GM18951 (cell line): ENCODE measurements around the gene TACR2.

ENCODE experiments used
- POLR2A ChIP-seq: IDR thresholded peaks from 4 replicates; pipeline ENCODE4 v1.6.1; 2011; ENCODE audit warnings: mild to moderate bottlenecking; ENCODE audit not compliant: insufficient read length, insufficient read depth; ENCODE audit errors: extremely low read depth
- in situ Hi-C: fragments of 300-500 bp; cut with MboI; formaldehyde crosslinking; loops from one replicate; pipeline ENCODE4 v1.12.0; 2022; ENCODE audit warnings: low sequenced_read_pairs, mixed read lengths, inconsistent platforms; ENCODE audit not compliant: unreplicated experiment

TACR2 gene

DNA sequence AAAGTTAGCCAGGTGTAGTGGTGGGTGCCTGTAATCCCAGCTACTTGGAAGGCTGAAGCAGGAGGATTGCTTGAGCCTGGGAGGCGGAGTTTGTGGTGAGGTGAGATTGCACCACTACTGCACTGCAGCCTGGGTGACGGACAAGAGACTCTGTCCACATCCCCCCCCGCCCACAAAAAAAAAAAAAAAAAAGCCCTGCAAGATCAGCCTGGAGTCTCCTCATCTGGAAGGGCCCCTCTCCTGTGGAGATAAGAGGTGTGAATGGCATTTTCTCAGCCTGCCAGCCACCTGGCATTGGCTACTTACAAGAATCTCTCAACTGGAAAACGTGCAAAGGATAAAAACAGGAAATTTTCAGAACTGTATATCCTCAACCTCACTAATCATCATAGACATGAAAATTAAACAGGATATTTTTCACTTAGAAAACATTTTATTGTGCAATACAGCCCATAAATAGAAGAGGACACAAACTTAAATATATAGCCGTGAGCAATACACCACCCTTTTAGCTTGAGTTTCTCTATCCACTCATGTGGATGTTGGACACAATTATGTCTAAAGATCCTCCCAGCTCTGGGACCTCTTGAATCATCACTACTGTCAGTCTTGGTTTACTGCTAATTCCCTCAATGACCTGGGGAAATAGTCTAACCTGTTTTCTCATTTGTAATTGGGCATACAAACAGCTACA lies 23.2 kb upstream of the TACR2 start:
- no peak for TF ChIP-seq POLR2A
- in situ Hi-C loops: no loop called here

GRCh38 chr10:69439350-69439739 lies 22.6 kb upstream of the TACR2 start:
- in situ Hi-C loops: no loop called here
- no peak for TF ChIP-seq POLR2A

- TF ChIP-seq POLR2A: no peak
- in situ Hi-C loops: no loop called here
Observed at GRCh38 chr10:69438536-69439349, 22.0 kb upstream of the TACR2 start.

- TF ChIP-seq POLR2A: no peak
- in situ Hi-C loops: no loop called here
Observed at GRCh38 chr10:69437321-69438259, 20.9 kb upstream of the TACR2 start.

DNA sequence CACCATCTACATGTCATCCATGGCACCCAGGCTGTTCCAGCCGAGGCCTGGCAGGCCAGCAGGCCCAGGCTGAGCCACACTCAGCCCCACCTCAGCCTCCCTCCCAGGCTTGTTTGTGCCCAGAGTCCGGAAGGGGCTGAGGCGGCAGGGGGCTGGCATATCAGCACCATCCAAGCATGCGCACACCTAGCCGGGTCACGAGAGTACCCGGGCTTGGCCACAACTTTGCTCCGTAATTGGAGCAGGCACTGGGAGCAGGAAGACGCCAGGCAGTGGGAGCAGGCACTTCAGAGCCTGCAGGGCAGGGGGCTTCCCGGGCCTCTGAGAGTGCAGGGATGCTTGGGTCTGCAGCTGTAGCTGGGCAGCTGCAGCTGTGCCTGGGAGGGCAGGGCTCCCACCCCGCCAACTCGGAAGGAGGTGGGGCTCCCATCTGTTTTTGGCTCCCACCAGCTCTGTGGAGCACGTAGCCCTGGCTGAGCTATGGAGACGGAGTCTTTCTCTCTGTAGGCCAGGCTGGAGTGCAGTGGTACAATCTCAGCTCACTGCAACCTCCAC lies 19.3 kb upstream of the TACR2 start:
- TF ChIP-seq POLR2A: no peak
- in situ Hi-C loops: no loop called here

DNA sequence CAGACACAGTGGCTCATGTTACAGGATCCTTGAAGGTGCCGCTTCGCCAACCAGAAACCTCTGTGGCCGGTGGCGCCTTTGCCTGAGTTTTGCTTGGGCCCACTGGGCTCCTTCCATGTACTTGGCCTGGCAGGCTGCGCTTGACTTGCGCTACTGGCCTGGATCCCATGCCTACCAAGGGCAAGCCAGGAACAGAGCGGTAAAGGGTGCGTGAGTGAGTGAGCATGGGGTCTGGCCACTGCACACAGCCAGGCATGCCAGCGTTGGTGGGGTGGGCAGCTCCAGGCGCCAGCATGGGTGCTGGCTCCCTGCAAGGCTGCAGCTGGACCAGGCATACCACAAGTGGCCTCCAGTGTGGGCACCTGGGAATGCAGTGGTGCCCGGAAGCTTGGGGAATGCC lies 18.2 kb upstream of the TACR2 start:
- in situ Hi-C loops: no loop called here
- TF ChIP-seq POLR2A: no peak

GRCh38 chr10:69434169-69434568 lies 17.5 kb upstream of the TACR2 start:
- TF ChIP-seq POLR2A: no peak
- in situ Hi-C loops: no loop called here

DNA sequence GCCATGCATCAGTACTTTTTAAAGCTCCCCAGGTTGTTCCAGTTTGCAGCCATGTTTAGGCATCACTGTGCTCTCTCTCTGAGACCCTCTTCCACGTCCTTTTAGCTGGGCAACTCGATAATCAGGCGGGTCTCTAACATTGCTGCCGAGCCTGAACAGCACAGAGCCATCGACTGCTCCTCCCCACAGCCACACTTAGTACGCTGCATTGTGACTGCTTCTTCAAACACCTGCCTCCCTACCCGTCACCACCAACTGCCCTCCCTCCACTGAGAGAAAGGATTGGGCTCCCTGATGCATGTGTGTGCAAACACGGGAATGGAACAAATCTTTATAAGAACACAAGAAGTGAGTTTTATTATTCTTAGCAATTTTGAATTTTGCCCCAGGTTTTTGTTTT lies 11.4 kb upstream of the TACR2 start:
- in situ Hi-C loops: no loop called here
- no peak for TF ChIP-seq POLR2A

GRCh38 chr10:69426376-69426727 lies 9.6 kb upstream of the TACR2 start:
- no peak for TF ChIP-seq POLR2A
- in situ Hi-C loops: no loop called here

- in situ Hi-C loops: no loop called here
- TF ChIP-seq POLR2A: no peak
Observed at GRCh38 chr10:69425511-69426298, 9.0 kb upstream of the TACR2 start.

DNA sequence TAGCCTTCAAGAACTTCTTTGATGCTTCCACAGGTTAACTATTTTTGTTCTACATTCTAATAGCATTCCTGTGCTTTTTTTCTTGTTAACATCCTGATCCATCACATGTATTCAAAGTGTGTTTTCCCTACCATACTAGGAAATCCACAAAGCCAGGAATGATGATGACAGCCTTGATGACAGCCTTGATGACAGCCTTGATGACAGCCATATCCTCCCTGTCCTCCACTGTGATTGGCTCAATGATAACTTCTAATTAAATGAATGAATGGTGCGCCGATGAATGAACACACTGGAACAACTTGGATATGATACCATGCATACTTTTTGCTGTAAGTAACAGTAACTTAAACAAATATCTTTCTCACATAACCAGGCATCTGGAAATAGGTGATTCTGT lies 8.3 kb upstream of the TACR2 start:
- in situ Hi-C loops: no loop called here
- no peak for TF ChIP-seq POLR2A

DNA sequence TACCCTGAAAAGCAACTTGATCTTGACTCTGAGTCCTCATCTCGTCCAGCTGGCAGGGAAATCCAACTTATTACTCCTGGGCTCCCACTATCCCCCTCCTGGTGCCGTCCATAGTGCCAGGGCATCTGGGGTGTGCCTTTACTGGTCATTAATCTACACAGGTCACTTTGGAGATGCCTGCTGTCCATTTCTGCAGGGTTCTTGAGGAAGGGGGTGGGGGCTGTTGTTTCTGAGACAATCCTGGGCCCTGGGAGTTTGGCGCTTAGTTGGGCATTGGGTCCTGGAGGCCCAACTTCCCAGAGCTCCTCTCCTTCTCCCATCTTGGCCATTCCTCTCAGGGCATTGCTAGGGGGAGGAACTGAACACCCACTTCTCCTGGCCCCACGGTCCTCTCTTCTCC lies 6.0 kb upstream of the TACR2 start:
- no peak for TF ChIP-seq POLR2A
- in situ Hi-C loops: no loop called here
